IPS-15b (cell line): Measurements from ENCODE around the gene ZSWIM8.

Source experiments
- H3K27me3 ChIP-seq: one replicate; pipeline ENCODE4 v1.6.1; 2013; ENCODE audit warnings: low read length; ENCODE audit not compliant: control insufficient read depth, insufficient read depth
- H3K36me3 ChIP-seq: one replicate; pipeline ENCODE4 v1.6.1; 2013; ENCODE audit warnings: low read length; ENCODE audit not compliant: control insufficient read depth, insufficient read depth
- H3K4me1 ChIP-seq: one replicate; pipeline ENCODE4 v1.6.1; 2013; ENCODE audit warnings: mild to moderate bottlenecking, low read length; ENCODE audit not compliant: control insufficient read depth, insufficient read depth
- H3K4me3 ChIP-seq: one replicate; pipeline ENCODE4 v1.5.1; 2013; ENCODE audit warnings: low read depth, low read length
- H3K9ac ChIP-seq: one replicate; pipeline ENCODE4 v1.6.1; 2013; ENCODE audit warnings: low read depth, mild to moderate bottlenecking, low read length
- H3K9me3 ChIP-seq: one replicate; pipeline ENCODE4 v1.6.1; 2013; ENCODE audit warnings: mild to moderate bottlenecking, low read length; ENCODE audit not compliant: control insufficient read depth, insufficient read depth

The ZSWIM8 gene

GRCh38 chr10:73812657-73813056 lies 27.3 kb downstream of the ZSWIM8 start:
- Histone ChIP-seq H3K36me3 (peaks cover 16% of the 10 kb centered on the region), H3K27me3 (no peaks in the 10 kb centered on the region), H3K4me3 (no peak overlapping the region), H3K4me1 (peaks cover 3% of the 10 kb centered on the region), H3K9me3 (no peaks in the 10 kb centered on the region), H3K9ac (no peak overlapping the region)

- peaks cover 14% of the 10 kb centered on the region for H3K36me3 ChIP-seq
- H3K4me3 ChIP-seq = no peak overlapping the region
- peaks cover 3% of the 10 kb centered on the region for H3K4me1 ChIP-seq
- no peaks in the 10 kb centered on the region for H3K27me3 ChIP-seq
- no peak overlapping the region for H3K9ac ChIP-seq
- no peaks in the 10 kb centered on the region for H3K9me3 ChIP-seq
Measured at GRCh38 chr10:73813333-73813732, 27.9 kb downstream of the ZSWIM8 start.

DNA sequence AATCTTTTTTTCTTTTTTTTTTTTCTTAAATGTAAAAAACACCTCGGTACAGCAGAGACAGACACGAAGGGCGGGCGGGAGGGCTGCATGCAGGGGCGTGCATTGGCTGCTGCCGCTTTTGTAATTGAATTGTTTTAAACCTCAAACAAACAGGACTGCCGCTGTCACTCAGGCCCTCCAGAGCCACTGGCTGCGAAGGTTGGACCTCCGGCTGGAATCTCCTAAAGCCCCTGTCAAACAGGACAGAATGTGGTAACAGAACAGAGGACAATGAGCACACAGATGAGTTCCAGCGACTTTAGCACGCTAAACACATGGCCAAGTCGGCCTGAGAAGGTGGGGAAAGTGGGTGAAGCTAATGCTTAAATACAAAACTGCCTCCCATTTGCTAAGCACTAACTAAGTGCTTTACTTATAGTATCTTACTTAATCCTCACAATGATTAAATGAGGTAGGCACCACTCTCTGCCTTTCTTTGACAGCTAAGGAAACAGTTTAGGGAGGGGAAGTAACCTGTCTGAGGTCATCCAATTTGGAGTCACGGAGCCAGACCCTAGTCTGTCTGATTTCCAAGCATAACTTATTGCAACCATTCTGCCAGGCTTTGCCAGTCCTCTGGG lies 29.0 kb downstream of the ZSWIM8 start:
- H3K4me1 ChIP-seq = peaks cover 3% of the 10 kb centered on the region
- H3K27me3 ChIP-seq = no peaks in the 10 kb centered on the region
- peaks cover 14% of the 10 kb centered on the region for H3K36me3 ChIP-seq
- no peak overlapping the region for H3K9ac ChIP-seq
- H3K9me3 ChIP-seq = no peaks in the 10 kb centered on the region
- no peak overlapping the region for H3K4me3 ChIP-seq

DNA sequence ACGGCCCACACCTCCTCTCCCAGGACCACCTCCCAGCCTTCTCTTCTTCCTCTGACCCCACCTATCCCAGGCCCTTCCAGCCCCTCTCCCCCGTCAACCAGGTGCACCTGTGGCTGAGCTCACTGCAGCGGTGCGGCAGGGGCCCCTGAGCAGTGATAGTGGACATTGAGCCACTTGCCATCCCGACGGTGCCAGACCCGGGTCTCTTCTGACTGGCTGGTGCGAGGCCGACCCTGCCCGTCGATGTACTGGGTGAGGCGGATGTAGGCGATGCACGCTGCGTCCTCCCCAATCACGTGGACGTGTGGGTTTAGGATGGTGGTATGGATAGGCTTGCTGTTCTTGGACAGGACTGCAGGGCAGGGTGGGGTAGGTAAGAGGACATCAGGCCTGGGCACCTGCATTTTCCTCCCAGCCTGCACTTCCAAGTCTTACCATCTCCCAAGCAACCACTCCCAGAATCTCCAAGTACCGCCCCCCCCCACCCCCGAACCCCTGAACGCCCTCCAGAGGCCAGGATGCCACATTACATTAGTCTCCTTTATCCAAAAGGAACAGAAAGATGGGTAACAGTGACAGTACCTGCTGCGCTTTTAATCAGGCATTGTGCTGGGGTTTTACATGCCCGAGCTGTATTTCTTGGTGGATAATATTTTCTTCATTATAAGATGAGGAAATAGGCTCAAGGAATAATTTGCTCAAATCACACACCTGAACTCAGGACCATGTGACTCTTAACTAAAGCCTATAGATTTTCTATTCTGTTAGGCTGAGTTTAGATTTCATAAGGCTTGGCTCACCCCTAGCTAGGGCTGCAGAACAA lies 29.7 kb downstream of the ZSWIM8 start:
- Histone ChIP-seq H3K36me3 (peaks cover 14% of the 10 kb centered on the region), H3K4me1 (peaks cover 3% of the 10 kb centered on the region), H3K27me3 (no peaks in the 10 kb centered on the region), H3K9ac (no peak overlapping the region), H3K4me3 (no peak overlapping the region), H3K9me3 (no peaks in the 10 kb centered on the region)

GRCh38 chr10:73815719-73816030 lies 30.3 kb downstream of the ZSWIM8 start:
- H3K9me3 ChIP-seq = no peaks in the 10 kb centered on the region
- no peaks in the 10 kb centered on the region for H3K27me3 ChIP-seq
- no peak overlapping the region for H3K4me3 ChIP-seq
- H3K36me3 ChIP-seq = peaks cover 14% of the 10 kb centered on the region
- H3K9ac ChIP-seq = no peak overlapping the region
- no peaks in the 10 kb centered on the region for H3K4me1 ChIP-seq

GRCh38 chr10:73816917-73817729 lies 31.7 kb downstream of the ZSWIM8 start:
- Histone ChIP-seq H3K36me3 (peaks cover 14% of the 10 kb centered on the region), H3K9ac (no peak overlapping the region), H3K9me3 (no peaks in the 10 kb centered on the region), H3K27me3 (no peaks in the 10 kb centered on the region), H3K4me1 (no peaks in the 10 kb centered on the region), H3K4me3 (no peak overlapping the region)

GRCh38 chr10:73817826-73818225 lies 32.4 kb downstream of the ZSWIM8 start:
- Histone ChIP-seq H3K9ac (no peak overlapping the region), H3K4me3 (no peak overlapping the region), H3K27me3 (no peaks in the 10 kb centered on the region), H3K9me3 (no peaks in the 10 kb centered on the region), H3K4me1 (no peaks in the 10 kb centered on the region), H3K36me3 (peaks cover 14% of the 10 kb centered on the region)

GRCh38 chr10:73818402-73818801 lies 33.0 kb downstream of the ZSWIM8 start:
- Histone ChIP-seq H3K9me3 (no peaks in the 10 kb centered on the region), H3K4me1 (no peaks in the 10 kb centered on the region), H3K4me3 (no peak overlapping the region), H3K36me3 (peaks cover 14% of the 10 kb centered on the region), H3K9ac (no peak overlapping the region), H3K27me3 (no peaks in the 10 kb centered on the region)

DNA sequence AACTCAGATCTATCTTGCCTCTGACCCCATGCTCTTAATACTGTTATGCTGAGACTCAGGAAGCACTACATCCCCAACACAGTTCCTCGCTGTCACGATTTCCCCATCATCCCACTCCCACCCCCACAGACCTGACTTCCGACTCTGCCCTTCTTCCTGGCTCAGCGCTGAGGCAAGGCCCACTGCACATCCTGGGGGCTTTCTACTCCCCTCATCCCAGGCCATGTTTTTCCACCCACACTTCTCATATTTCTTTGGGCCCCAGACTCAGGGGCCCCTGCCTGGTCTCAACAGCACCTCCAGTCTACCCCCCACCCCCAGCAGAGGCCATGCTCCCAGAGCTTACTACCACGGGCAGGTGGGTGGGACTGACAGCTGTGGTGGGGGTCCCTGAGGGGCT lies 33.7 kb downstream of the ZSWIM8 start:
- H3K27me3 ChIP-seq = no peaks in the 10 kb centered on the region
- H3K36me3 ChIP-seq = peaks cover 19% of the 10 kb centered on the region
- no peak overlapping the region for H3K4me3 ChIP-seq
- H3K4me1 ChIP-seq = no peaks in the 10 kb centered on the region
- no peak overlapping the region for H3K9ac ChIP-seq
- H3K9me3 ChIP-seq = no peaks in the 10 kb centered on the region

DNA sequence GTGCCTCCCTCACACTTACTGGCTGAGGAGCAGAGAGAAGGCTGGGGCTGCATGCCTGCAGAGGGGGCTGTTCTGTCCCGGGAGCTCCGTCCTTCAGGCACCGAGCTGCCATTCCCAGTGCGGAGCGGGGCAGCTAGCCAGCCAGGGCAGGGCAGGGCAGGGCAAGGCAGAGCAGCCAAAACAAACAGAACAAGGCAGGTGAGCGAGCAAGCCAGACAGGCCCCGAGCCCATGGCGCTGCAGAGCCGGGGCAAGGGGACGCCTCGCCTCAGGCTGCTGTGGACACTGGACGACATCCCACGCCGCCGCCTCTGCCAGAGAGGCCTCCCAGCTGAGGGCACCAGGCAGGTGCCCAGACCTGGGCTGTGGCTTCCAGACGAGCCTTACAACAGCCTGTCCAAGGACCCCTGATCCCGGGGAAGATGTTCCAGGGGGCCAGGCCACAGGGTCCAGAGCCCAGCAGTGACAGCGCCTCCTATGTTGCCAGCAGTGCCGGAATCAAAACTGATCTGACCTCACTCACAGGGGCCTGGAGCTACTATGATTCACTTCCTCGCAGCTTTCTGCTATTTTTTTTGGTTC lies 34.2 kb downstream of the ZSWIM8 start:
- no peaks in the 10 kb centered on the region for H3K4me1 ChIP-seq
- no peak overlapping the region for H3K4me3 ChIP-seq
- H3K27me3 ChIP-seq = no peaks in the 10 kb centered on the region
- no peak overlapping the region for H3K9ac ChIP-seq
- peaks cover 23% of the 10 kb centered on the region for H3K36me3 ChIP-seq
- no peaks in the 10 kb centered on the region for H3K9me3 ChIP-seq

GRCh38 chr10:73823391-73823790 lies 38.0 kb downstream of the ZSWIM8 start:
- Histone ChIP-seq H3K9ac (no peak overlapping the region), H3K36me3 (peaks cover 16% of the 10 kb centered on the region), H3K4me3 (no peak overlapping the region), H3K9me3 (no peaks in the 10 kb centered on the region), H3K27me3 (no peaks in the 10 kb centered on the region), H3K4me1 (no peaks in the 10 kb centered on the region)
